Activated T-cell treated with anti-CD3 and anti-CD28 coated beads for 24 hours (primary cell): Measurements from ENCODE around the gene AQP11.
"Not testable (repeated sequence)": the region's sequence is repeated elsewhere in the genome, so short reads cannot be mapped to it uniquely, and the experiment has no call there.

Experiments
- DNase-seq: peaks from one replicate; pipeline ENCODE4 v3.0.0-alpha.2; 2020; ENCODE audit warnings: low read depth

Gene AQP11

DNA sequence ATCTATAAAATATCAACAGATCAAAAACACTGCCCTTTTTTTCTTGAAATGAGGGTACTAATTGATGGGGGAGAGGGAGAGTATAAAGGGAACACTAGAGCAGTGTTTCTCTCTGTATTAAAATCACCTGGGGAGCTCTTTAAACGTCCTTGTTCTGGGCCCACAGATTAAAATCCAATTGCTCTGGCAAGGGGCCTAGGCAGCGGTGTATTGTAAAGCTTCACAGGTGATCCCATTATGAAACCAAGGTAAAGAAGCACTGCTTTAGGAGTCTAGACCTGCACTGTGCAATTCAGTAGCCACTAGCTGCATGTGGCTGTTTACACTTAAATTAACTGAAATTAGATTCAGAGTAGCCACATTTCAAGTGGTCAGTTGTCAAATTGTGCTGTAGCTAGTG lies 3.0 kb downstream of the AQP11 start:
- no peak for DNase-seq

DNA sequence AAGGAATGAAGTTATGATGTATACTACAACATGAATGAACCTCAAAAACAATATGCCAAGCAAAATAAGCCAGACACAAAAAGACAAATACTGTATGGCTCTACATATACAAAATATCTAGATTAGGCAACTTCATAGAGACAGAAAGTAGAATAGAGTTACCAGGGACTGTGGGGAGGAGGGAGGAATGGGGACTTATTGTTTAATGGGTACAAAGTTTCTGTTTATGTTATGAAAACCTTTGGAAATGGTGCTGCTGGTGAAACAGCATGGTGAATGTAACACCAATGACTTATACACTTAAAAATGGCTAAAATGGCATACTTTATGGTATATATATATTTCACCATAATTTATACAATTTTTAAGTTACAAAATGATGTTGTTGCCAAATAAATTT lies 4.1 kb downstream of the AQP11 start:
- no peak for DNase-seq

DNA sequence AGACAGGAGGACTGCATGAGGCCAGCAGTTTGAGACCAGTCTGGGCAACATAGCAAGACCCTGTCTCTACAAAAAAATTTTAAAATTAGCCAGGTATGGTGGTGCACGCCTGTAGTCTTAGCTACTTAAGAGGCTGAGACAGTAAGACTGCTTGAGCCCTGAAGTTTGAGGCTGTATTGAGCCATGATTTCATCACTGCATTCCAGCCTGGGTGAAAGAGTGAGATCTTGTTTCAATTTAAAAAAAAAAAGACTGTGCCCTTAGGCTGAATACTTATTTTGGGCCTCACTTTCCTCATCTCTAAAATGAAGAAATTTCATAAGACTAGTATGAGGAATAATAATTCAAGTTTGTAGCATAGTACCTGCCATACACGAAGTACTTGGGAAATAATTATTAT lies 6.9 kb downstream of the AQP11 start:
- no peak for DNase-seq

DNA sequence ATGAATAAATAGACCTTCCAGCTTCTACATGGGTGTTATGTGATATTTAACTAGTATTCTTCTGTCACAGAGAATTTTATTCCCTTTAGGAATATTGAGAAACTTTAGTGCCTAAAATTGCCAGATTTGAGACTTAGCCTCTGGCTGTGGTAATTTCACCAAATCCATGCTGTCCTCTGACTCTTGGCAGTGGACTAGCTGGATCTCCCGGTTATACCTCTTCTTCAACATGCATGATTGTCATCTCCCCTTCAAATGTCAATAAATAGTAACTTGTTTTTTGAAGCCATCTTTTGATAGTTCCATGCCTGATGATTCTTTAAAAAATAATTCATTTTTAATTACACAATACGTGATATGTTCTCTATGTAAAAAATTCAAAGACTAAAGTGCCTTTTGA lies 8.4 kb downstream of the AQP11 start:
- DNase-seq = no peak

DNA sequence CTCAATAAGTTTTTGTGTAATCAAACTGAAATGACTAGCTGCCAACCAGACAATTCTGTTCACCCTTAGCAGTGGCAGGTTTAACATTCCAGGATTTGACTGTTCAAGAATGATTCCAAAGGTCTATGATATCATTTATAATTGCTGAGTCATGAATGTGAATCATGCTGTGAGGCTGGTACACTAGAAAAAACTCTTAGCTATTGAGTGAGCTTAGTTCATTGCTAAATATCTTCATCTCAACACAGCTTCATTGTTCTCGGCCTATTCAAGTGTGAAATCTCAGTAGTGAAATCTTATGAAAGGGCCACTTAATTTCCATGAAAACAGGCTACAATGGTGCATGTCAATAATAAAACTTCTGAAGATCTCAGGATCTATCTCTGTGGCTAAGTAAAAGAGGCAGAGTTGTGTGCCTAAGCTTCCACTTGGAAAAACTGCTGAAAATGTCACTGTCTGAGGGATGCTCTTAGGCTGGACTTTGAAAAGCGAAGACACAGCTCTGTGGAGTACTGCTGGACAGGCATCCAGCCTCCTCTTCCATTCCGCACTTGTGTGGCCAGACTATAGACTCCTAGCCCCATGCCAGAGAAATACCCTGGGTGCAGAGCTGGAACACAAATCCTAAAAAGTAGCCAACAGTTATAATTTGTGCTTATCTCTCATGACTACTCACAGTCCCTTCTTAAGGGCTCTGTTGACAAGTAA lies 12.8 kb downstream of the AQP11 start:
- DNase-seq = no peak

DNA sequence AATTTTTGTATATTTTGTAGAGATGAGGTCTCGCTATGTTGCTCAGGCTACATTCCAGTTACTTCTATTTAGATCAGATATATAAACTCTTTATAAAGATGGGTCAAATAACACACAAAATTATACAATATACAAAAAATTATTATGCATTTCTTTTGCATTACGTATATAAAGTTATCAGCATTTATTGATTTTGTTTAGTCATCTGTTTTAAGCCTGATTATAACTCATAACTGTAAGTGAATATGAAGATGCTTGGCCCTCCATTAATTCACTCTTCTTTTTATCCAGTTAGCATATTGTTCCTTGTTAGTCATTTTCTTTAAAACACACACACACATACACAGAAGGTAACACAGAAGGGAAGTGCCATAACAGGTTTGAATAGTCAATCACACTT lies 14.5 kb downstream of the AQP11 start:
- no peak for DNase-seq

DNA sequence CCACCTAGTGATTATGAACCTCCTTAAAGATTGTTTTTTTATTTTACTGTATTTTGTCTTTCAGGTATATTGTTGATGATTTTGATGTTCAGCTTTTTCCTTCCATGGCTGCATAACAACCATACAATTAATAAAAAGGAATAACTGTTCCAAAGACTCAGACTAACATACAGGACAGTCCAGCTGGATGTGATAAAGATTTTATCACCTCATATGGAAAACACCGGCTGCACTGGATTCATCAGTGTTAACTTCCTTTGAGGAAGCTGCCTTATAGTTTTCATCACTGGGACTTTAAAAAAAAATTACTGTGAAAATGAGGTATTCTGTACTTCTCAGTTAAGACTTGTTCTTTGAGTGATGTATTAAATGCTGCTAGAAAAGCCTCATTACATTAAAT lies 19.5 kb downstream of the AQP11 start:
- DNase-seq = no peak

DNA sequence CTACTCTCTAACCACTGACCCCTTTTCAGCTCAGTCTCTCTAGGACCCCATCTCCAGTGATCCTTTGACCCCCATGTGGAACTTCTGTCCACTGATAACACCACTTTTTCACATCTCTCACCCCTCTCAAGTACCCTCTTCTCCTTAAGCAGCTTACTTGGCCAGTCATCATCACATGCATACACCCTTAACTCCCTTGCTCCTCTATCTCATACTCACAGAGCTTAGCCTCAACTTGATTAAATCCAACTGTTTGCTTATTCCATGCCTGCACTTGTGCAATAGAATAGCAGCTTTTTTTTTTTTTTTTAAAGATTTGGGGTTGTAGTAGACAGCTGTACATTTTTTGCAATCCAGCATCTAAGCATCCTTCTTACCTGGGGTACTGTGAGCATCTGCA lies 22.2 kb downstream of the AQP11 start:
- no peak for DNase-seq

DNA sequence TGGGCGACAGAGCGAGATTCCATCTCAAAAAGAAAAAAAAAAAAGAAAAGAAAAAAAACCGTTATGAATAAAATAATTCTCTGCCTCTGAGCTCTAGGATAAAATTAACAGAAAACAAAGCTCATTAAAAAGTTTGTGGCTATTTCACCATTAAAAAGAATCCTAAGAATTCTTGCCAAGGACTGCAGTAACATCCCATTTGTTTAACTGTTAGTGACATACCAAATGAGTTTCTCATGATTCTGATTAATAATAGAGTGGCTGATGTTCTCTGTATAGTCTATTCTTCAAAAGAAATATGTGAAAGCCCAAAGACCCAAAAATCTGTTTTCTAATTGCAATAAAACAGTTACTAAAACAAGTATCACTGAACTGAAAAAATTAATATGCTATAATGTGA lies 28.1 kb downstream of the AQP11 start:
- no peak for DNase-seq

DNA sequence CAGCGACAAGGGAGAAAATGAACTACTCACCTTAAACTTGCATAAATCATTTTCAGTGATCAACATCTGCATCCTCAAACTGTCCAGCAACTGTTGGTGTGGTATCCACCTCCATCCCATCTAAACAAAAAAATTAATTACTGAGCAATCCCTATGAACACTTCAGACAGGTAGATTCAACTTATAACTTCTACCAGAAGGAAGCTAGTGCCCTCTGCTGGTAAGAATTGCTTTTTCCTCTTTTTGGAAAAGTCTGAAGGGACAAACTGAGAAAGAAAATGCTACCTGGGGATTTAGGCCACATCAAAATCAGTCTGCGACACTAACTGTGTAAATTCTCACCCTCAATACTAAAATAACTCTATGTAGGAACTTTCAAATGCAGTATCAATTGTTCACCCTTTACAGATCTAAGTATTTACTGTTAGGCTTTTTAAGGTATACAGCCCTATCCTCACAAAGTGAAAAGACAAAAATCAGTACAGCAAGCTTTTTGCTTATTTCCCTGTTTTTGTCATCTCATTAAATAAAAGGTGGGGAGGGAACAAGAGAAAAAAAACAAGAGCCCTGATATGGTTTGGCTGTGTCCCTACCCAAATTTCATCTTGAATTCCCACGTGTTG lies 29.9 kb downstream of the AQP11 start:
- DNase-seq = no peak

DNA sequence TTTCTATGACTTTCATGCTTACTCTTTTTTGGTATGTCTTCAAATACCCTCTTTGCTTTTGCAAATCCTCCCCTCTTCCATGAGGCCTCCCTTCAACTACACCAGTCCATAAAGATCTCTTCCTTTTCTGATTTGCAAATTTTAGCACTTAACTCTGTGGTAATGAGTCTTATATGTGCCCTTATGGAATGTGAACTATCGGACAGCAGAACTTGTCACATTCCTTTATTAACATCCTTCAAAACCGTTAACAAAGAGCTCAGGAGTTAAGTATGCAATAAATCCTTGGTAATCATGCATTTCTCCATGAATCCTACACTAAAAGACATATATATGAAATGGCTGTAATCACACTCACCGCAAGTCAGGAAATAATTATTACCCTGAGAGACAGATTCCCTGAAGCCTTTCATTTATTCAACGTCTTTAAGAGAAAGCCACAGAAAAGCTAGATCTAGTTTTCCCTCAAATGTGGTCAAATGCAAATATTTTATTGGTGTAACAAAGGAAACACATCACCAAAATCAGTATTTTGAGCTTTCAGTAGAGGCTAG lies 40.5 kb downstream of the AQP11 start:
- no peak for DNase-seq

DNA sequence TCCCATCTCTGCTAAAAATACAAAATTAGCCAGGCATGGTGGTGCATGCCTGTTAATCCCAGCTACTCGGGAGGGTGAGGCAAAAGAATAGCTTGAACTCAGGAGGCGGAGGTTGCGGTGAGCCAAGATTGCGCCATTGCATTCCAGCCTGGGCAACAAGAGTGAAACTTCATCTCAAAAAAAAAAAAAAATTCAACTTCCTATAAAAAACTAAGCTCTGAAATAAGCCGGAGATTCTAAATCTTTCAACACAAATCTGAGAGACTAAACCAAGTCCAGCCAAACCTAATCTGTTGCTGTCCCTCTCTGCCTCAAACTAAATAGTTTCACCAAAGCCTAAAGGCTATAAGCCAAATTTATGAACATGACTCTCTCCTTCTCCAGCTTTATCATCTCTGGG lies 44.2 kb downstream of the AQP11 start:
- not testable (repeated sequence) for DNase-seq

DNA sequence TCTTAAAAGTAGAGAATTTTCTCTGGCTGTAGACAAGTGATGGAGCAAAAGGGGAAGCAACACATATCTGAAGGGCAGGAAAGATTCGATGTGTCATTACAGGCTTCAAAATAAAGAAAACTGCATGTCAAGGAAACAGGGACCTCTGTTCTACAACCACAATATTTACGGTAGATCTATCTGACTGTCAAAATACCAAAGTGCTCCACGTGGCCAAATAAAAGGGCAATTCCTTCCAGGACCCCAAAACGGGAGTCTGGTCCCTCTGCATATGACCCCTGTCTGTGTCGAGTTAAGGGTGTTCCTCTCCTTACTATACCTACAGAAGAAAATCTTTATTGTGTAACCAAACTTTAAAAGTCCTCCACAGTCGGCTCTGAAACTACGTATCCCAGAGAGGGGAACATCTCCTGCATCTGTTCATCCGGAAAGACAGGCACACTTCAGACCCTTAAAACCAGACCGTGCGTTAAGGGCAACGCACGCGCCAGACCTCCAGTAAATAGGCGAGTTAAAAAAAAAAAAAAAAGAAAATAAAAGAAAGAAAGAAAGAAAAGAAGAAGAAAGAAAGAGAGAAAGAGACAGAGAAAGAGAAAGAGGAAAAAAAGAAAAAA lies 47.1 kb downstream of the AQP11 start:
- DNase-seq = no peak

DNA sequence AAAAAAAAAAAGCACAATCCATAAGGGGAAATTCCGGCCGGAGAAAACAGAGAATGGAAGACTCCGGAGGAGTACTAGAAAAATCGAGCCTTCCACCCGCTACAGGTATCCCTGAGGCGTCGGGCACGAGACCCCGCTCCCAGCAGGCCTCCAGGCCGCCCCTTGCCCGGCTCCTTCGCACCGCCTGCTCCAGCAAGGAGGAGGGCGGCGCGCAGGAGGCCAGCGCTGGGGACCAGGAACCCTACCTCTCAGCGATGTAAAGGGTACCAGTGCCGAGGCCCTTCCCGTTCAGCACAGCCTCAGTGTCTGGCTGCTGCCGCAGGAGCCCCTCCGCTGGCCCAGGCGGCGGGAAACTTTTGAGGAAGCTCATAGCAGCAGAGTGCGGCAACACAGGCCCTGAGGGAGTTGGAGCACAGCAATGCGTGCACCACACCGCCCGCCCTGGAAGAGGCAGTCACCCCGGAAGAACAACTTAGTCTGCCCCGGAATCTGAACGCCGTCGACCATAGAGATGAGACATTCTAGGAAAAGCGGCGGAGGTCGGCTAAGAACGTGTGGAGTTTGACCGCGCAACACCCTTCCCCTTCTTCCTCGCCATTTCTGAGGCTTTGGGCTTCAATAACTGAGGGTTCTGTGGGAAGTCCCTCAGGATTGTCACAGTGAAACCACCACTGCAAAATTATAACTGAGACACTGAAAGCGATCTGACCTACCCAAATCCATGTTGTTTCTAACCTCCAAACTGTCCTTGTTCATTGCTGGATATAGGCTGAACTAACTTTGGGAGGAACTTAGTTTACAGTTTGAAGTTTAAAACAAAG lies 47.8 kb downstream of the AQP11 start, which contains the start of gene CLNS1A:
TSS of gene CLNS1A (minus strand) at position 450 of the 821 bp plus-strand sequence. CDS start at position 370, 80 bp downstream.
- DNase-seq = peak; percentile 78

DNA sequence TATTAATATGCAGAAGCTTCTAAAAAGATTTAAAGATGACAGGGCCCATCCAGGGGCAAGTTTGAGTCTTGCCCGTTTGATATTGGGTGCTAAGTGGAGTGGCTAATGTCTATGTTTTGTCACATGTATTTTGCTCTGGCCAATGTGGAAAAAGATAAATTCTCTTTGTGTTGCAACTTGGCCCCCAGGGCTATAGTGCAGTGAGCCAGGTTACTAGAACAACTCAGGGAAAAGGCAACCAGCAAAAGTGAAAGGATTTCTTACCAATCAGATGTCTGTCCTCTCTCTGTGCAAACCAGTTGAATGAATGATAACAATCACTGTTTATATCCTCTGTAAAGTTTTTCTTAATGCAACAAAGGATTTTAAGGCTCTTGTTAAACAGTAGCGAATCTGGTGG lies 52.5 kb downstream of the AQP11 start:
- DNase-seq = no peak

DNA sequence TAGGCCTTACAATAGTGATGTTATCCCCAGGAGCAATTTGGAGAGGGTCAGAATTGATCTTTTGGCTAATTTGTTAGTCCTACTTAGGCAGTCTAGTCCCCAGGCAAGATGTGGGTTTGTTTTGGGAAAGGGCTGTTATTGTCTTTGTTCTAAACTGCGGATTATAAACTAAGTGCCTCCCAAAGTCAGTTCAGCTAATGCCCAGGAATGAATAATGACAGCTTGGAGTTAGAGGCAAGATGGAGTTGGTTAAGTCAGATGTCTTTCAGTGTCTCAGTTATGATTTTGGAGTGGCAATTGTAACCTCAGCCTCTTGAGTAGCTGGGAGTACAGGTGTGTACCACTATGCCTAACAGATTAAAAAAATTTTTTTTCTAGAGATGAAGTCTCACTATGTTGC lies 55.1 kb downstream of the AQP11 start:
- no peak for DNase-seq

DNA sequence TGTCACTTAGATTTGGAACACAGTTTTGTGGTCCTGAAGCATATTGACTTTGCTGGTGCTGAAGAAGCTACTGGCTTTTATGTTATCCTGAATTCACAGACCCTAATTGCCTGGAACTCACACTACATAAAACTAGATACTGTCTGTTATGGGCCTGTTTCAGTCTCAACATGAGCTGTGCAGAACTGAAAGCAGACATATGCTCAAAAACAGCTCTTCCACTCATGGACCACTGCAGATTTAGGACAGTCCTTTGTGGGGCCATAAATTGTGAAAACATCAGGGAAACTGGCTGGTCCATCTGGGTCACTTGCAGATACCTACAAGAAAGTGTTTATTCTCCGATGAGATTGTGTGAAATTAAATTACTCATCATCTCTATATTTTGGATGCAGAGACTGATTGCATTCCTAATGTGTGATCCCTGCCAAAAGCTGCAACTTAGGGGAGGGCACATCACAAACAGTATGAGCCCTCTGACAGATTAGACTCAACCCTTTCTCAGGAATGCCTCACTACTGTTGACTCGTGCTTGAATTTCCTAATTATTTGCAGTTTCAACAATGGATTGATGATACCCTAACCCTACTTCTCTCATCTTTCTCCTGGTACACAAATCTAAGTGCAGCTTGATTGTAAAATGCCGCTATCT lies 58.0 kb downstream of the AQP11 start:
- DNase-seq = no peak

DNA sequence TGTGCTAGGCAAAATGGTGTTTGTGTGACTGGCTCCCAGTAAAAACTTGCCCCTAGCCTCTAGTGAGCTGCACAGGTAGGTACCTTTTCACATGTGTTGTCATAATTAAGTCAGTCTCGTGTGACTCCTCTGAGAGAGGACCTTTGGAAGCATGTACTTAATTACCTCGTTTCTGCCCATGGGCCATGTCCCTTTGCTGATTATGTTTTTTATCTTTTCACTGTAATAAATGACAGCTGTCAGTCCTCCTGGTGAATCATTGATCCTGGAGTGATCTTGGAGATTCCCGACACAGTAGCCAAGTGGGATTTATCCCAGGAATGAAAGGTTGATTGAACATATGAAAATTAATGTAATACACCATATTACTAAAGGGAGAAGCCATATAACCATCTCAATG lies 60.4 kb downstream of the AQP11 start:
- DNase-seq = no peak

DNA sequence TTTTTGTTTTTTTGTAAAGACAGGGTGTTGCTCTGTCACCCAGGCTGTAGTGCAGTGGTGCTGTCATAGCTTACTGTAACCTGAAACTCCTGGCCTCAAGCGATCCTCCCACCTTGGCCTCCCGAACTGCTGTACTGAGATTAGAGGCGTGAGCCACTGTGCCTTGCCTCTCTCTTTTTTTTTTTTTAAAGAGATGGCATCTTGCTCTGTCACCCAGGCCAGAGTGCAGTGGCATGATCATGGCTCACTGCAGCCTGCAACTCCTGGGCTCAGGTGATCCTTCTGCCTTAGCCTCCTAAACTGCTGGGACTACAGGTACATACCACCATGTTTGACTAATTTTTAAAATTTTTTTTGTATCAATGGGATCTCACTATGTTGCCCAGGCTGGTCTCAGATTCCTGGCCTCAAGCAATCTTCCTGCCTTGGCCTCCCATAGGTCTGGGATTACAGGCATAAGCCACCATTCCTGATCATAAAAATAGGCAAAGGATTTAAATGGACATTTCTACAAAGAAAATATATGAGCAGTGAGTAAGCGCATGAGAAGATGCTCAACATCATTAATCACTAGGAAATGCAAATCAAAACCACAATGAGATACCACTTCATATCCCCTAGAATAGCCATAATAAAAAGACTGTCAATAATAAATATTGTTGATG lies 65.1 kb downstream of the AQP11 start:
- no peak for DNase-seq

DNA sequence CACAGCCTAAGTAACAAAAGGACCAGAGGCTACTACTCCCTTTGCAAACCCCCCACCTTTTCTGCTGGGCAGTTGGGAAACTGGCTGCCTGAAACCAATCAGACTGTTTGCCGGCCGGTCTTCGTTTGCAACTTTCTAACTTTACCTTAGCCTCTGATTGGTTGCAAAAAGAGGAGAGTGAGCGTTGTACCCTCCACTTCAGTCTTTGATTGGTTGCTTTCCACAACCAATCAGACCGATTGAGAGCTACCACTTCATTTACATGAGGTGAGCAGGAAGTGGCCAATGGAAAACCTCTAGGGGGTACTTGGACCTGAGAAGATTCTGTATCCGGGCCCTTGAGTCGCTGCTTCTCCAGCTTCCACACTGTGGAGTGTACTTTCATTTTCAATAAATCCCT lies 66.6 kb downstream of the AQP11 start:
- DNase-seq = no peak
